ENCODE measurements around the gene FGFBP1.
"Not testable (repeated sequence)": the region's sequence is repeated elsewhere in the genome, so short reads cannot be mapped to it uniquely, and the experiment has no call there.

The FGFBP1 gene

DNA sequence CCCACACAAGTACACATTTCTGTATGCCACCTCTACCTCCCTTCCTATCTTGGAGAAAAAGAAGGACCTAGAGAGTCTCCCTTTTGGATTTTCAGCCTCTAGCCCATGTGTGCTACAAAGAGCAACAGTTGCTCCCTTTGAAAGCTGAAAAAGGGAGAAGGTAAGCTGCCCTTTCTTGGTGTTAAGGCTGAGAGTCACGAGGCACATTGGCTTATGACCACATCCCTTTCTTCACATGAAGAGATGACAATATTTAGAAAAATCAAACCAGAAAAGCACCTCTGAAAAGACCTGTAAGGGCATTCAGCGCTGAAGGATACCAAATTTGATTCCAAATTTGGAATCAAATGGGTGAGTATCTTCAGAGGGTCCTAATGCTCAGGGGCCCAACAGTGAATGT, 6.4 kb upstream of the FGFBP1 start:
- no peak for DNase-seq

DNA sequence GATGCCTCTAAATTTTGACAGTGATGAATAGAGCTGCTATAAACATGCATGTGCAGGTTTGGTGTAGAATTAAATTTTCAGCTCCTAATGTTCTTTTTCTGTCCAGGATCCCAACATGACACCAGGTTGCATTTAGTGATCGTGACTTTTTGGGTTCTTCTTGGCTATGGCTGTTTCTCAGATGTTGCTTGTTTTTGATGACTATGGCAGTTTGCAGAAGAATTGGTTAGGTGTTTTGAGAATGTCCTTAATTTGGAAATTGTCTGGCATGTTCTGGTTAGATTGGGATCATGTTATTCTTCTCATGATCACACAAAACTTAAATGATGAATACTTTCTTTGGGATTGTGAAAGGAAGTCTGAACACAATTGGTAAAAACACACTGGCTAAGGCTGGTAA, 3.7 kb upstream of the FGFBP1 start:
- no peak for DNase-seq

DNA sequence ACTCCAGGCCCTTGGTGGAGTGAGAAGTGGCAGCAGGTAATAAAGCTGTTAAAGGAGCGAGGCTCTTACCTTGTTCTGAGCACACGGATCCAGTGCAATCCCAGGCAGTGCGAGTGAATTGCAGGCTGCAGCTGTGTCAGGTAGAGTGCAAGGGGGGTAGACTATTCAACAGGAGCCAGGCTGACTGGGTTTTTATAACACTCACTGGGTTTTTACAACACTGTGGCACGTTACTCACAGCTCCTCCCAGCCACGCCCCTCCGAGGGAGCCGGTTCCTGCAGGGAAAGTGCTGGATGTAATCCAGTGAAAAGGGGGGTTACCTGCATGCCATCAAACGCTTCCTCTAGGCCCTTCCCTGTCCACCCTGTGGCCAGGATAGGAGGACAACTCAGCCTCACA, 358 bp downstream of the FGFBP1 start:
- no peak for DNase-seq

DNA sequence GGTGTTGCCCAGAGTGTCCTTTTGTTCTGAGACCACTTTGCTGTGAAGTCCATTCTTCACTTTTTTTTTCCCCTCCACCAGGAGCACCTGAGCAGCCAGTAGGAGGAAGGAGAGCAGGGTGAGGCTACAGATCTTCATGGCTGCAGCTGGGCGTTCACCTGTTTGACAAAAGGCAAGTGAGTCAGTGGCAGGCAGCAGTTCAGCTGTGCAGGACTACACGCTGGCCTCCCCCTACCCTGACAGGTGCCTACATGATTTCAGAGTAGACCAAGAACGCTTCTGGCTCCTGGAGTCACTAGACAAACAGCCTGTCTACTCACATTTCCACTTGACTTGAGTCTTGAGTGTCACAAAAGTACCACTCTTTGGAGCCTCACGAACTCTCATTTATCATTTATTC, 2.0 kb downstream of the FGFBP1 start:
- no peak for DNase-seq

- DNase-seq = no peak
Observed at GRCh38 chr4:15935504-15936402, 2.8 kb downstream of the FGFBP1 start.

DNA sequence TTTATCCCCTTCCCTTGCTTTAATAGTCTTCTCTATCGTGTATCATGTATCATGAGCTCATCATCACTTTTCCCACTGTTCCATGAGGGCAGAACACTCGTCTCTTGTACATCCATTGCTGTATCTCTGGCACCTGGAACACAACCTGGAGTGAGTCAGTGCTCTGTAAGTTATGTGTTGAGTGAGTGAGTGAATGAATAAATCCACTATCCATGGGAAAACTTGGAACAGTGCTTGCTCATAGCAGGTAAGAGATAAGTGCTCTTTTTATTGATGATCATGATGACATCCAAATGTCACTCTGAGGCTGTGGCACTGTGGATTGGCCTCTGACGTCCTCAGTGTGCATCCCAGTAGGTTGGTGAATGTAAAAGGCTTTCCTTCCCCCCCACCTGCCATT, 4.3 kb downstream of the FGFBP1 start:
- DNase-seq = no peak

DNA sequence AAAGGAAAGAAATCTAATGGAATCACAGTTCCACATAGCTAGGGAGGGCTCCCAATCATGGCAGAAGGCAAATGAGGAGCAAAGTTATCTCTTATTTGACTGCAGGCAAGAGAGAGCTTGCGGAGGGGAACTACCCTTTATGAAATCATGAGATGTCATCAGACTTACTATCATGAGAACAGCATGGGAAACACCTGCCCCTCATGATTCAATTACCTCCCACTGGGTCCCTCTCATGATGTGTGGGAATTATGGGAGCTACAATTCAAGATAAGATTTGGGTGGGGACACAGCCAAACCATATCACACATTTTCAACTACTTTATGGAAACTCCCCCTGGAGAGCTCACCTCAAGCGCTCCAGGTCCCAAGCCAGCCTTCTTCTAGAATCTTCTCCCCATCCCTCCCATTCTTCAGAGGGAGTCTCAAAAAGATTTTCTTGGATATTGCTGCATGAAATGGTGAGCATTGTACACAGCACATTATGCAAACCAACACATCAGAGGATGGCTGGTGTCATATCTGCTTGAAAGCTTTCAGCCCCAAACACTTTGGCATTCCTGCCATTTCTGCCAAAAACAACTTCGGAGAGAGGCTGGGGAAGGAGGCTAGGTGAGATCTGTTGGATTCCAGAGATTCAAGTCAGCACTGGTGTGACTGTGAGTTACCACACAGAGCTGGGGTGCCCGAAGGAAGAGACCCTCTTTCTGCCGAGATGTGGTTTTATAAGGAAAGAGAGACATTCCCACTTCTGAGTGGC, 6.9 kb downstream of the FGFBP1 start:
- peak; percentile 43 to 46 (median 45) for DNase-seq

DNA sequence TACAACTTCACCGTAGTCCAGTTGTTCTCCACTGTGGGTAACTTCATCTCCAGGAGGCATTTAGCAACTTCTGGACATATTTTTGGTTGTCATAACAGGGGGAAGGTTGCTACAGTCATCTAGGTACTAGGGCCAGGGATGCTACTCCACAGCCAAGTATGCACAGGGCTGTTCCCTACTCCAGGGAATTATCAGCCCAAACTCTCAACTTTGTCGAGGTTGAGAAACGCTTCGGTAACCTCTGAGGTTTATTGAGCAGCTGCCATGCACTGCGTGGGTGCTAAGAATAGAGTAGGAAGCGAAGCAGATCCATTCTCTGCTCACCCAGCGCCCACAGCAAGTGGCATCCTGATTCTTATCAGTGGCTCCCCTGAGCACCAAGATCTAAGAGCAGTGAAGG, 8.2 kb downstream of the FGFBP1 start:
- no peak for DNase-seq

- no peak for DNase-seq
Observed at GRCh38 chr4:15929540-15929939, 9.0 kb downstream of the FGFBP1 start.

- no peak for DNase-seq
Observed at GRCh38 chr4:15928883-15929282, 9.7 kb downstream of the FGFBP1 start.

GRCh38 chr4:15926486-15926885, 12.1 kb downstream of the FGFBP1 start:
- no peak for DNase-seq

GRCh38 chr4:15925830-15926229, 12.7 kb downstream of the FGFBP1 start:
- no peak for DNase-seq

DNA sequence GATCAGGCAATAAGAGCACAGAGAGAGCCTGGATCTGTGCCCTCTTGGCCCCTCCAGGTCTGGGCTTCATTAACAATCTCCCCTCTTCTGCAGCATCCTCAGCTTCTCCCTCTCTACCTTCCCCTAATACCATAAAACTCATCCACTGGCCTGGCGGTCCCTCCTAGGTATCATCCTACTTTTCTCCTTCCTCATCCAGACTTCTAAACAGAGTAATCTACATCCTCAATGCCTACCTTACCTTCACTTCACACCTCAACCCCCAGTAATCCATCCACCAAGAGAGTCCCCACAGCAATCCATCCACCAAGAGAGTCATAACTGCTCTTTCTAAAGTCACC, 17.0 kb downstream of the FGFBP1 start:
- DNase-seq = no peak

DNA sequence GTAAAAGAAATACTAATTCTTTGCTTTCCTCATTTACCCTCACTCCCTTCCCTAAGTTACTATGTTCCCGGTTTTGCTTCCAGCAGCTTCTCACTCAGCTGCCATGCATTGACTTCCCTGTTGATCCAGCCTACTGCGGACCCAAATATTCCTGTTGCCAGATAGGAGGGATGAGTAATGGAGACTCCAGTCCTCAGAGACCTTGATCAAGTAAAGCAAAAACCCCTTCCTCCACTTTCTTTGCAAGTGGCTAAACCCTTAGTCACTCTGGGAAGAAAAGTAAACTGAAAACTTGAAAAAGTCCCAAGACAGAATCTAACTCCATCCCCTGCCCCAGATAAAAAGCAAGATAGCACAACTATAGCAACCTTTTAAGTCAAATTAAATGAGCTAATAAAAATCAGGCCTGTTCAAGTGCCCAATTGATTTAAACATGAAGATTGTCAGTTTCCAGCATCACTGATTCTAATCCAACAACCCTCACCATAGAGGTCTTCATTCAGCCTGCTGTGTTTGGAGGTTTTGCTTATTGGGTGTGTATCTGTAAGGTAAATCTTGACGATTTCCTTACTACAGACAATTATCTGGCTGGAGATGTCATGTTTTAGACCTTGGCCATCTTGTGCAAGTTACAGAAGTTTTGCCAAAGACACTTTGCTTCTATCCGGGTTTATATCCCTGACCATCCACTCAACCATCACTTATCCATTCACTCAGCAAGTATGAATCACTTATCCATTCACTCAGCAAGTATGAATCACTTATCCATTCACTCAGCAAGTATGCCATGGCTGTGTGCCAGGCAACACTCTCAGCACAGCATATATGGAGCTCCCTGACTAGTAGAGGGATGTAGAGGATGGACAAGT, 17.6 kb downstream of the FGFBP1 start:
- DNase-seq = peak in 2 of 3 donors; percentile 7 to 29

DNA sequence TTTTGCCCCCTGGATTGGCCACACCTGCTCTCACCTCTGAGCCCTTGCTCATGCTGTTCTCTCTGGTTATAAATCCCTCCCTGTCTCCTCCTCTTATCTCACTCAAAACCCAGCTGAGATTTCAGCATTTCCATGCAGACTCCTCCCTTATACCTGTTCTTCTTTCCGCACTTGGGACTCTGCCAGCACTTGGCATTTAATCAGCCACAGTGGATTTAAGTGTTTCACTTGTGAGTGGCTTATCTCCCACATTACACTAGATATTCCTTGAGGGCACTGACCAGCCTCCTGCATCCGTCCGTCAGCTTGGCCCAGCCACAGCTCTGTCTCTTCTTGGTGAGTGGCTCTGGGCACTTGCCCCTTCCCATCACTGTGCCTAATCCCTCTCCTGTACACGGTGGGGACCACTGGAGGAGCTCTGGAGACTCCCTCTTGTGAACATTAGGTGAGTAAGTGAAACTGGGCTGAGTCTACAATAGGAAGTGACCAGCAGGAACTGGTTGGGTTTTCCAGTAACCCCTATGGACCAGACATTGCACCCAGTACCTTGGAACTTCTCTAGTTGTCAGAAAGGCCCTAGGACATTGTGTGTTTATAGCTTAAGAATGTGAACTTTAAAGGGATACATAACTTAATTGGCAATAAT, 19.9 kb downstream of the FGFBP1 start:
- no peak for DNase-seq

GRCh38 chr4:15917297-15917696, 21.2 kb downstream of the FGFBP1 start:
- DNase-seq = no peak

GRCh38 chr4:15916358-15916757, 22.2 kb downstream of the FGFBP1 start:
- DNase-seq = not testable (repeated sequence)

GRCh38 chr4:15914736-15915135, 23.8 kb downstream of the FGFBP1 start:
- no peak for DNase-seq

DNA sequence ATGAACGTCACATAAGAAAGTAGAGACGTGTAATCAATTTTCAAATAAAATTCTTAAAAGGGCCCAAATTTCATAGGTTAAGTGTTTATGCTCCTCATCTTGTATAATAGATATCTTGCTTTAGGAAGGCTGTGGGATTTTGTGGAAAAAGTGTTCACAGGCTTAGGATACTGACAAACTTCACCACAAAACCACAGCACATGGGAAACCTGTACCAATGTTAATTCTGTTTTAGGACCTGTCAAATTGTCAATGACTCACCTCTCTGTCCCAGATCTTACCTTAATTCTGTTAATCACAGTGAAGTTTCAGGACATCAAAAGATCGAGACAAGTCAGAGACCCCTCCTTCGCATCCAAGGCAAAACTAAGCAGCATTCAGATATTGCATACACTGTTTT, 24.2 kb downstream of the FGFBP1 start:
- DNase-seq = no peak

GRCh38 chr4:15913631-15913970, 24.9 kb downstream of the FGFBP1 start:
- peak in 2 of 3 donors; percentile 20 to 35 for DNase-seq

DNA sequence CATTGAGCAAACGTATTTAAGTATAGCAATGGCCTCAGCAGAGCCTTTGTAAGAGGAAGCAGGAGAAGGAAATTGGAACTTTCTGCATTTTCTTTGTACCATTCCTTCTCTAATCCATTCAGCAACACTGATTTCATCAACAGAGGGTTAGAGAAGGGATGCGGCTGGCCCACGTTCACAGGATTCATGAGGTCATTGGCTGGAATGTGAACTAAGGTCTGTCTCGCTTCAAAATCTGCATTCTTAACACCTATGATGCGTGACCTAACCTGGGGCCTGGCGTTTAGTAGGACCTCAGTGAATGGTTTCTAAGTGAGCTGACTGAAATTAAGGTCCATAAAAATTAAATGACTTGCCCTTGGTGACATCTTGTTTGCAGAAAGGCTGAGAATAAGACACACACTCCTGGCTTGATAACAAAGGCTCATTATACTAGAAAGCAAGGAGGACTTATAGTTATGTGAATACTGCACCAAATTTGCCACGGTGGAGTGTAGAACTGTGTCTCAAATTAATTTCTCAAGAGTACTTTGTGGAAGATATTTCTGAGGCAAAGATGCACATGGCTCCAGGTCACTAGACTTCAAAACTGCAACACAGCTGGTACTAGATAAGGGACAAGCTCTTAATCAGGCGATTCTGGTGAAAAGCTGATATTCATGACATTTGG, 25.4 kb downstream of the FGFBP1 start:
- DNase-seq = no peak

DNA sequence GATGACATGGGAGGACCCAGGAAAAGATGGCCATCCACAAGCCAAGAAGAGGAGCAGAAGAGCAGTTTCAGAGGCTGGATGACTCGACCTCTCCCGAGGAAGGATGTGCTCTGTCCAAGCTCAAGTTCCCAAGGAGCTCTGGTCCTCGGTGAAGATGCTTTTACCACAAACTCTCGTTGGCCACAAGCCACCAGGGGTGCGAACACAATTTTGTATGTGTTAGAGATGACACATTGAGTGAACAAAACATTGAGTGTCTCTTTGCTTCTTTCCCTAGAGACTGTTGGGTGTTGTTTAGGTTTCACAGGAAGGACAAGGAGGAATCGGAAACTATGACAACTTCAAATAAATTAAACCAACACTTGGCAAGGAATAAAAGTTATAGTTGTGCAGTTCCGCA, 26.3 kb downstream of the FGFBP1 start:
- DNase-seq = no peak

Data from suppressor macrophage treated with lipopolysaccharide for 1 hour (primary cell).